GM18526 (cell line): ENCODE results near the gene TACR2.

Experiments used
- POLR2A ChIP-seq: IDR thresholded peaks from 3 replicates; pipeline ENCODE4 v1.6.1; 2011; ENCODE audit not compliant: insufficient read length; ENCODE audit errors: extremely low read depth

Gene TACR2

GRCh38 chr10:69455006-69455763 is 38.5 kb upstream of the TACR2 start:
- TF ChIP-seq POLR2A: no peak

GRCh38 chr10:69453795-69454194 is 37.1 kb upstream of the TACR2 start:
- TF ChIP-seq POLR2A: no peak

- TF ChIP-seq POLR2A: no peak
Observed at GRCh38 chr10:69452676-69453415, 36.1 kb upstream of the TACR2 start.

- no peak for TF ChIP-seq POLR2A
Observed at GRCh38 chr10:69451784-69452251, 35.1 kb upstream of the TACR2 start.

- TF ChIP-seq POLR2A: no peak
Observed at GRCh38 chr10:69451209-69451783, 34.6 kb upstream of the TACR2 start, which contains the start of gene TSPAN15. TSPAN15 (plus strand) TSS chr10:69451465; CDS start chr10:69451595, 130 bp downstream.

GRCh38 chr10:69449841-69450240 is 33.1 kb upstream of the TACR2 start:
- TF ChIP-seq POLR2A: no peak

- TF ChIP-seq POLR2A: no peak
Observed at GRCh38 chr10:69446650-69447151, 30.0 kb upstream of the TACR2 start.

- no peak for TF ChIP-seq POLR2A
Observed at GRCh38 chr10:69446229-69446628, 29.5 kb upstream of the TACR2 start.

- TF ChIP-seq POLR2A: no peak
Observed at GRCh38 chr10:69445041-69445440, 28.3 kb upstream of the TACR2 start.

- no peak for TF ChIP-seq POLR2A
Observed at GRCh38 chr10:69443354-69443753, 26.6 kb upstream of the TACR2 start.

GRCh38 chr10:69439813-69440506 is 23.2 kb upstream of the TACR2 start:
- no peak for TF ChIP-seq POLR2A

GRCh38 chr10:69439350-69439739 is 22.6 kb upstream of the TACR2 start:
- TF ChIP-seq POLR2A: no peak

GRCh38 chr10:69438536-69439349 is 22.0 kb upstream of the TACR2 start:
- TF ChIP-seq POLR2A: no peak
